ENCODE results near the gene PRR5L.

The PRR5L gene

GRCh38 chr11:36427876-36428275 is 131.8 kb downstream of the PRR5L start:
- no peaks in the 10 kb centered on the region for H3K27me3 ChIP-seq (ENCODE audit: insufficient read depth, insufficient read length)
- no peaks in the 10 kb centered on the region for H3K4me1 ChIP-seq (ENCODE audit: insufficient read depth, insufficient read length)
- TF ChIP-seq ZNF274 (IDR thresholded peaks at IDR 0.05; ENCODE audit: low read depth, low read length) = no peak
- no peak for TF ChIP-seq SUZ12 (IDR thresholded peaks at IDR 0.05; ENCODE audit: extremely low read depth, insufficient read depth, insufficient read length)
- TF ChIP-seq YY1 (IDR thresholded peaks at IDR 0.05; ENCODE audit: insufficient read depth, insufficient read length) = no peak
- DNase-seq (ENCODE audit: low read depth, low spot score) = no peak
- H3K9ac ChIP-seq (ENCODE audit: insufficient read length, low read depth) = no peak overlapping the region
- H3K9me3 ChIP-seq (ENCODE audit: insufficient read depth, low read length) = no peaks in the 10 kb centered on the region
- peaks cover 13% of the 10 kb centered on the region for H3K36me3 ChIP-seq (ENCODE audit: insufficient read depth, insufficient read length, low read length)
- no peak overlapping the region for H3K4me3 ChIP-seq (ENCODE audit: insufficient read length, low read depth)

DNA sequence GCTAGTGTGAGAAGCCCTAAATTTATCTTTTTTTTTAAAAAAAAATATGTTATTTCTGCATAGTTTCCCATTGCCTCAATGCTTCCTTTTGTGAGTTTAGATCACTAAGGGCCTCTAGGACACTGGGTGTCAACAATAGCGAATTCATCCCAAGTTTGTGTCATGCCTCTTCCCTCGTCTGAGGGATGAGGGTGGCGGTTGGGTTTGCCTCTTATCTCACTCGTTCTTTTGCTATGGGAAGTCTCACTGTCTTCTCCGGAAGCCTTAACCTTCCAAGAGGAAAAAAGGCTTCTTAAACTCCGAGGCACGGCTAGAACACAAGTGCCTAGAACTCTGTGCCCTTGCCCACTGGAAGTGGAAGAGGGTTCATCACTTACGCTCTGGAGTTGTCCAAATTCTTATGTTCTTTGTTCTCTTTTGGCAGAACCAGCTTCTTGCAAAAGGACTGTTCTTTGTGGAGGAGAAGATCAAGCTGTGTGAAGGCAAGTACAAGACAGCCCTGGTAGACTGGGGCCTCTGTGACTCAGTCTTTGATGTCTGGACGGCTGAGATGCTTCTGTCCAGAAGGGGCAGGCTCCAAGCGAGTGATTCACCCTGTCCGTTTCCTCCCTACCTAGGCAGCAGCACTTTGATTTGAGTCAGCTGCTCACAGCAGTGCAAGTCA is 135.5 kb downstream of the PRR5L start:
- Histone ChIP-seq H3K4me3 (ENCODE audit: insufficient read length, low read depth) (no peak overlapping the region), H3K36me3 (ENCODE audit: insufficient read depth, insufficient read length, low read length) (peaks cover 26% of the 10 kb centered on the region), H3K27me3 (ENCODE audit: insufficient read depth, insufficient read length) (no peaks in the 10 kb centered on the region), H3K9ac (ENCODE audit: insufficient read length, low read depth) (no peak overlapping the region), H3K4me1 (ENCODE audit: insufficient read depth, insufficient read length) (no peaks in the 10 kb centered on the region), H3K9me3 (ENCODE audit: insufficient read depth, low read length) (no peaks in the 10 kb centered on the region)
- no peak for TF ChIP-seq SUZ12 (IDR thresholded peaks at IDR 0.05; ENCODE audit: extremely low read depth, insufficient read depth, insufficient read length)
- no peak for TF ChIP-seq YY1 (IDR thresholded peaks at IDR 0.05; ENCODE audit: insufficient read depth, insufficient read length)
- TF ChIP-seq ZNF274 (IDR thresholded peaks at IDR 0.05; ENCODE audit: low read depth, low read length) = no peak
- no peak for DNase-seq (ENCODE audit: low read depth, low spot score)

- Histone ChIP-seq H3K36me3 (ENCODE audit: insufficient read depth, insufficient read length, low read length) (peaks cover 31% of the 10 kb centered on the region), H3K4me3 (ENCODE audit: insufficient read length, low read depth) (no peak overlapping the region), H3K4me1 (ENCODE audit: insufficient read depth, insufficient read length) (no peaks in the 10 kb centered on the region), H3K27me3 (ENCODE audit: insufficient read depth, insufficient read length) (no peaks in the 10 kb centered on the region), H3K9me3 (ENCODE audit: insufficient read depth, low read length) (no peaks in the 10 kb centered on the region), H3K9ac (ENCODE audit: insufficient read length, low read depth) (no peak overlapping the region)
- DNase-seq (ENCODE audit: low read depth, low spot score) = no peak
- TF ChIP-seq YY1 (IDR thresholded peaks at IDR 0.05; ENCODE audit: insufficient read depth, insufficient read length) = no peak
- no peak for TF ChIP-seq ZNF274 (IDR thresholded peaks at IDR 0.05; ENCODE audit: low read depth, low read length)
- no peak for TF ChIP-seq SUZ12 (IDR thresholded peaks at IDR 0.05; ENCODE audit: extremely low read depth, insufficient read depth, insufficient read length)
These were observed 136.0 kb downstream of the PRR5L start for GRCh38 chr11:36432093-36432469.

DNA sequence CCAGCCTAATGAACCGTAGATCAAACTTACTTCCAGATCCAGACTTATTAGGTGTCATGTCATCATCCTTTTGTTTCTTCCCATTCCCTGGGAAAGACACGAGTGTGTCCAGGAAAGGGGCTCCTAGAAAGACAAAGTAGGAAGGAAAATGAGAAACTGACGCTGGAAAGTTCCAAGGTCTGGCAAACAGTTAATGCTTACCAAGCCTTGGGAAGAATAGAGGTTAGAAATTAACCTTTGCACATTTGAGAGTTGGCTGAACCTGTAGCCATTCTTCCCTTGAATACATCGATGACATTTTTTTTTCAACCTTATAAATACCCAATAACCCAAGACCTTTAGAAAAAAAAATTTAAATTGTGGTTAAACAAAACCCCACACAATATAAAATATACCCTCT is 136.7 kb downstream of the PRR5L start:
- no peak for DNase-seq (ENCODE audit: low read depth, low spot score)
- Histone ChIP-seq H3K36me3 (ENCODE audit: insufficient read depth, insufficient read length, low read length) (peaks cover 33% of the 10 kb centered on the region), H3K27me3 (ENCODE audit: insufficient read depth, insufficient read length) (no peaks in the 10 kb centered on the region), H3K9ac (ENCODE audit: insufficient read length, low read depth) (no peak overlapping the region), H3K9me3 (ENCODE audit: insufficient read depth, low read length) (no peaks in the 10 kb centered on the region), H3K4me1 (ENCODE audit: insufficient read depth, insufficient read length) (no peaks in the 10 kb centered on the region), H3K4me3 (ENCODE audit: insufficient read length, low read depth) (no peak overlapping the region)
- TF ChIP-seq YY1 (IDR thresholded peaks at IDR 0.05; ENCODE audit: insufficient read depth, insufficient read length) (no peak), SUZ12 (IDR thresholded peaks at IDR 0.05; ENCODE audit: extremely low read depth, insufficient read depth, insufficient read length) (no peak), ZNF274 (IDR thresholded peaks at IDR 0.05; ENCODE audit: low read depth, low read length) (no peak)

DNA sequence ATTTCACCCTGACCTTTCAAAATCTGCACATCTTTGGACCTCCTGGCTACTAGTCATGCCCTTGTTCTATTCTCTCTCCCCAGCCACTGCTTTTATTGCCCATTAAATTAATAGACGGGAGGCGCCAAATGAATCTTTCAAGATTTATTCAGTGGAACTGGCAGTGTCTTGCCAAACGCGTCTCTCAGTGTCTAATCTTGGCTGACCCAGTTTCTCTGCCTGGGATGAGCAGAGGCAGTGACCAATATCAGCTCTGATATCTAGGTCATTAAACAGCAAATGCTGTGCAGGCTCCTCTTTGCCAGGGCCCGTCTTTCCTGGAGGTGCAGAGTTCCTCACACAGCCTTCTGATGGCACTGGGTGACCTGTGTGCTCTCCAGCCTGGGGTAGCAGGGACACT is 140.0 kb downstream of the PRR5L start:
- Histone ChIP-seq H3K9ac (ENCODE audit: insufficient read length, low read depth) (no peak overlapping the region), H3K36me3 (ENCODE audit: insufficient read depth, insufficient read length, low read length) (peaks cover 42% of the 10 kb centered on the region), H3K9me3 (ENCODE audit: insufficient read depth, low read length) (peaks cover 7% of the 10 kb centered on the region; the same call in 1 of the 2 replicates), H3K27me3 (ENCODE audit: insufficient read depth, insufficient read length) (no peaks in the 10 kb centered on the region), H3K4me1 (ENCODE audit: insufficient read depth, insufficient read length) (no peaks in the 10 kb centered on the region), H3K4me3 (ENCODE audit: insufficient read length, low read depth) (no peak overlapping the region)
- TF ChIP-seq YY1 (IDR thresholded peaks at IDR 0.05; ENCODE audit: insufficient read depth, insufficient read length) (no peak), ZNF274 (IDR thresholded peaks at IDR 0.05; ENCODE audit: low read depth, low read length) (no peak), SUZ12 (IDR thresholded peaks at IDR 0.05; ENCODE audit: extremely low read depth, insufficient read depth, insufficient read length) (no peak)
- no peak for DNase-seq (ENCODE audit: low read depth, low spot score)

- DNase-seq (ENCODE audit: low read depth, low spot score) = no peak
These were observed 140.5 kb downstream of the PRR5L start for GRCh38 chr11:36436589-36436988.

DNA sequence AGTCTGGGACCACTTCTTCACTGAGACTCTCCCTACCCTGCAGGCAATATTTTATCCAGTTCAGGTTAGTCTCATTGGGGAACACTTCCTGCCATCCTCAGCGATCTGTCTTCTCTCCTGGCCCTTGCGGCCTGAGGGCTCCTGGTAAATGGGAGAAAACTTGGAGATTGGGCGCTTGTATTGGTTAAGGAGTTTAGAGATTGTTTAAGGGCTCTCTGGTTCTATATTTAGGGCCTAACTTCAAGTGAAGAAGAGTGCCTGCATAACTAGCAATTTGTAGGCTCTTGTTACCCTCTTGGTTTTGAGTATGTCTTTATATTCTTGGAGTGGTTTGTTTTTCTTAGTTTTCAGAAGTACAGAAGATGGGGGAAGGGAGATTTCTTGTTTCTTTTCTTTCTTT is 141.3 kb downstream of the PRR5L start:
- Histone ChIP-seq H3K36me3 (ENCODE audit: insufficient read depth, insufficient read length, low read length) (peaks cover 42% of the 10 kb centered on the region), H3K27me3 (ENCODE audit: insufficient read depth, insufficient read length) (no peaks in the 10 kb centered on the region), H3K9ac (ENCODE audit: insufficient read length, low read depth) (no peak overlapping the region), H3K9me3 (ENCODE audit: insufficient read depth, low read length) (peaks cover 15% of the 10 kb centered on the region; the same call in 1 of the 2 replicates), H3K4me1 (ENCODE audit: insufficient read depth, insufficient read length) (no peaks in the 10 kb centered on the region), H3K4me3 (ENCODE audit: insufficient read length, low read depth) (no peak overlapping the region)
- DNase-seq (ENCODE audit: low read depth, low spot score) = no peak
- TF ChIP-seq SUZ12 (IDR thresholded peaks at IDR 0.05; ENCODE audit: extremely low read depth, insufficient read depth, insufficient read length) (no peak), ZNF274 (IDR thresholded peaks at IDR 0.05; ENCODE audit: low read depth, low read length) (no peak)

More at GRCh38 chr11:36436589-36436988, 140.5 kb downstream of the PRR5L start:
- no peaks in the 10 kb centered on the region for H3K27me3 ChIP-seq (ENCODE audit: insufficient read depth, insufficient read length)
- peaks cover 13% of the 10 kb centered on the region; the same call in 1 of the 2 replicates for H3K9me3 ChIP-seq (ENCODE audit: insufficient read depth, low read length)
- H3K9ac ChIP-seq (ENCODE audit: insufficient read length, low read depth) = no peak overlapping the region
- no peak overlapping the region for H3K4me3 ChIP-seq (ENCODE audit: insufficient read length, low read depth)
- H3K36me3 ChIP-seq (ENCODE audit: insufficient read depth, insufficient read length, low read length) = peaks cover 42% of the 10 kb centered on the region
- no peak for TF ChIP-seq ZNF274 (IDR thresholded peaks at IDR 0.05; ENCODE audit: low read depth, low read length)
- no peak for TF ChIP-seq SUZ12 (IDR thresholded peaks at IDR 0.05; ENCODE audit: extremely low read depth, insufficient read depth, insufficient read length)
- TF ChIP-seq YY1 (IDR thresholded peaks at IDR 0.05; ENCODE audit: insufficient read depth, insufficient read length) = no peak
- no peaks in the 10 kb centered on the region for H3K4me1 ChIP-seq (ENCODE audit: insufficient read depth, insufficient read length)

All from NT2/D1 (cell line).